GM12873 (cell line): ENCODE data around the gene PNRC2.

Experiments used
- CTCF ChIP-seq: IDR thresholded peaks from 2 replicates; pipeline ENCODE4 v1.5.1; 2012; ENCODE audit warnings: low read depth, mild to moderate bottlenecking, moderate library complexity, low read length, control low read depth; ENCODE audit not compliant: insufficient read depth; ENCODE audit errors: missing control alignments

The PNRC2 gene

GRCh38 chr1:23959461-23960290 lies at the start of gene PNRC2:
Gene PNRC2 (plus strand): TSS chr1:23959828. CDS start chr1:23961458, 1,630 bp downstream.
- no peak for TF ChIP-seq CTCF

- TF ChIP-seq CTCF, result no peak
Measured at GRCh38 chr1:23910144-23910543, 49.5 kb upstream of the PNRC2 start.

GRCh38 chr1:23910553-23911246 lies 48.9 kb upstream of the PNRC2 start:
- TF ChIP-seq CTCF, result no peak

- TF ChIP-seq CTCF, result no peak
Measured at GRCh38 chr1:23911921-23912320, 47.7 kb upstream of the PNRC2 start.

- TF ChIP-seq CTCF, result no peak
Measured at GRCh38 chr1:23913212-23913880, 46.3 kb upstream of the PNRC2 start, which contains the start of gene CNR2. Gene CNR2 (minus strand): TSS chr1:23913362. CDS start chr1:23875617, 37,745 bp downstream.

- TF ChIP-seq CTCF, result no peak
Measured at GRCh38 chr1:23914921-23915320, 44.7 kb upstream of the PNRC2 start.

- TF ChIP-seq CTCF, result peak; percentile 3
Measured at GRCh38 chr1:23915466-23915865, 44.2 kb upstream of the PNRC2 start.
